Measurements from ENCODE around the gene CLIC5.

CLIC5 gene

DNA sequence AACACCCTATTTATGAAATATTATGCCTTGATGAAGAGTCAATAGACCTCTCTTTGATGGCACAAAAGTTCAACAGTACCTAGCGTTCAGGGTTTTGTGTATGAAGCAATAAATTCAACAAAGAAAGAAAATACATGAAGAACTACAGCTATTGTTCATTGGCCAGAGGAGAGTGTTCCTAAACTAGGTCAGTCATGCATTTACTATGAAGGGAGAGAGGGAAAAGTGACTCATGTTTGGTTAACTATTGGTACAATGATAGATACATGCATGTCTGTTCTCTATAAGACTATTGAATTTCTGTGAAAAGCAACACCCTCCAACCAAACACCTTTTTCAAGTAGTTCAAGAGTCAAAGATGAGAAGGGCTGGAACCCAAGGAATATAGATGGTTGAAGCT is 50.7 kb downstream of the CLIC5 start:
- no peak for DNase-seq (ENCODE audit: low read depth in 2 of 2)

DNA sequence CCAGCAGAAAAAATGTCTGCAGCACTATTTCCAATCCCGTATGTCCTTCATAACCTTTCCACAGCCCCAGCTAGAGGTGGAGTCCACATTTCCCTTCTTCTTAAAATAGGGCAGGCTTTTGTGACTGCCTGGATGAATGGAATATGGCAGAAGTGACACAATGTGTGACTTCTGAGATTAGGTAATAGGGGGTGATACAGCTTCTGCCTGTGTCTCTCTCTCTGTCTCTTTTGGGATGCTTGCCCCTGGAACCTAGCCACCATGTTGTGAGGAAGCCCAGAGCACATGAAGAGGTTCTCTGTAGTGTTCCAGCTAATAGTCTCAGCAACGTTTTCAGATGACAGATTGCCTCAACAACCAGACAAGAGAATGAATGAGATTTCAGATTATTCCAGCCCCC is 51.4 kb downstream of the CLIC5 start:
- DNase-seq (ENCODE audit: low read depth in 2 of 2), result no peak

DNA sequence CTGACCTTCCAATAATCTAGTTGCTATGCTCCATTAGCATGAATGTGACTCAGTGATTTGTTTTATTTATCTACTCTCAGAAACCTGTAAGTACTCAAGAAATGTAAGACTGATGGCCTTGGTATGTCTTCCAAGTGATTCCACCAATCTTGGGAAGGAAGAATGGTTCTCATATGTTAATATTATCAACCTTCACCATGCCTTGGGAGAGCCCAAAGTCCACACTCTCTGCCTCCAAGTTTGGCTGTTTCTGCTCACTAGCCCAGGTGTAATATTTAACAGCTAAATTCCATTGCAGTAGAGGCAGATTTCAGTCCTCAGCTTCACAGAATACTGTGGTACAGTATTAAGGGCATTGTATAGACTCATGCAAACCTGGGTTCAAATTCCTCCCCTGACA is 51.8 kb downstream of the CLIC5 start:
- DNase-seq (ENCODE audit: low read depth in 2 of 2), result no peak

DNA sequence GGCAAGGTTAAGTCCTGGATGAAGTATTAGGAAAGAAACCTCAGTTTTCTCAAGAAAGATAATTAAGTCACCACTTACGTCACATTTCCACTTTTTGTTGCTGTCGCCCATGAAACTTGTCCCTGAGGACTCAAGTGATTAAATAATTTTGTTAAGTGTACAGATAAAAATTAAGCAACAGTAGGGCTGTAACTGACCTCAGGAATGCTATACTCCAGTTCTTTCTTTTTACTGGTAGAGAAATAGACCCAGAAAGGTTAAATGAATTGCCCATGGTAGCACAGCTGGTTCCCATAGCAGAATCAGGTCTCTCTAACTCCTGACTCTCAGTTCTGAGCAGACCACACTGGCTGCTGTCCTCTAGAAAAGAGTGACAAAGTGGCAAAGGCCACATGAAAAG is 54.5 kb downstream of the CLIC5 start:
- DNase-seq (ENCODE audit: low read depth in 2 of 2), result no peak

DNA sequence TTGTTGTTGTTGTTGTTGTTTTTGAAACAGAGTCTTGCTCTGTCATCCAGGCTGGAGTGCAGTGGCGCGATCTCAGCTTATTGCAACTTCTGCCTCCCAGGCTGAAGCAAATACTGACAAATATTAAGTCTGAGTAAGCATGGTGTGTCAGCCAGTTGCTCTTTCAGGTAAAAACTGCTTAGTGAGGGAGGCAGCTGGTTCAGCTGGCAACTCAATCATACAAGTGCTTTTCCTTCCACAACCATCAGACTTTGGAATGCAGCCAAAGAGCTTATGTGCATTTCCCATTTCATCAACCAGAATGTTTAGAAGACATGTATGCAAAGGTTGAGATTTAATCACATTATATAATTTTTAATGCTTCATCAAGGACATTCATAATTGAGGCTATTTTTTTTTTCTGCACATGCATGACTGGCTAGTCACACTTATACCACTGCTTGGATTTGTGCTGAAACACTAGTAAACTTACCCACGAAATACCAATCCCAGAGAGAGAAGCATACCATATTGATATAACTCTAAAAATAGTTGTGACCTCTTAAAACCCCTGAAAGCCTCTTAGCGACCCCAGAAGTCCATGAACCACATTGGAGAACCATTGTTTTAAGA is 56.0 kb downstream of the CLIC5 start:
- DNase-seq (ENCODE audit: low read depth in 2 of 2), result no peak

DNA sequence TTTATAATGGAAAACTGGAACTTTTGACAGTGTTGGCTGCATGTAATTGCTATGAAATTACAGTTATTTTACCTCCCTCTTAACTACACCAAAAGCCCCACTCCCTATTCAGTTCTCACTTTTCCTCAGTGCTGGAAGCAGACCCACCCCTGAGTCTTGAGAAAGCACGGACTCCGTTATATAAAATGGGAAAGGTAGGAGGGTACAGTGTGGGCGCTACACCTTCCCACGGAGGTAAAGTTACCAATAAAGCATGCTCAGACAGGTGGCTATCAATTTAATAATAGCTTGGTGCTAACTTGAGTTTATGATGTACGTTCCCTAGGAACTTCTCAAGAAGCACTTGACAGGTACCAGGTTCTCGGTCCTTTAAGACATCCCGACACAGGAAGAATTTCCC is 59.0 kb downstream of the CLIC5 start:
- DNase-seq (ENCODE audit: low read depth in 2 of 2), result no peak

DNA sequence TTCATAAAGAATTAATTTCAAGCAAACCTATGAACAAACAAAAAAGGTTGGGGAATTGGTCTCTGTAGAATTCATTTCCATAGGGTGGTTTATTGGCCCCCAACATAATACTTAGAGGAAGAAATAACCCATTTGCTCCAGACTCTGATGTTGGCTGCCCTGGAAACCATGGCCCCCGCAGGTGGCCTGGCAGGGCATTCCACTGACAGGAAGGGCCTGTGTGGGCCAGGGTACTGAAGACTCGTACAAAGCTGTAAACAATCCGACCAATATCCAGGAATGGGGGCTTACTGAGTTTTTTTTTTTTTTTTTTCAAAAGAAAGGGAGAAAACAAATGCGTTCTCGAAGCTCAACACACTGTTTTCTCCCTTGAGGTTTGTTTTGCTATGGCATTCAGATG is 59.5 kb downstream of the CLIC5 start:
- DNase-seq (ENCODE audit: low read depth in 2 of 2), result no peak

DNA sequence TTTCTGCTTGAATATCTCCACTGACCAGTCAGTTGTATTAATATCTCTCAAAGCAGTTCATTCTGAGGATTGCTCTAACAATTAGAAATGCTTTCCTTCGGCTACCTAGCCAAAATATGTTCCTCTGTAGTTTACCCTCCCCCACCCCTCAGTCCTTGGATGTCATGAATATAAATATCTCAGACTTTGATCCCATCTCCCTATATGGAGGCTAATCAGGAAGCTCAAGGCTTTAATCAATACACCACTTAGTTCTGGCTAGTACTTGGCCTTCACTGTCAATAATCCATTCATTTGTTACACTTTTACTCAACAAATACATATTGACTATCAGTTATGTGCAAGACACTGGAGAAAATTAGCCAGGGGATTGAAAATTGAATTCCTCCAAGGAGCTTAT is 60.1 kb downstream of the CLIC5 start:
- no peak for DNase-seq (ENCODE audit: low read depth in 2 of 2)

DNA sequence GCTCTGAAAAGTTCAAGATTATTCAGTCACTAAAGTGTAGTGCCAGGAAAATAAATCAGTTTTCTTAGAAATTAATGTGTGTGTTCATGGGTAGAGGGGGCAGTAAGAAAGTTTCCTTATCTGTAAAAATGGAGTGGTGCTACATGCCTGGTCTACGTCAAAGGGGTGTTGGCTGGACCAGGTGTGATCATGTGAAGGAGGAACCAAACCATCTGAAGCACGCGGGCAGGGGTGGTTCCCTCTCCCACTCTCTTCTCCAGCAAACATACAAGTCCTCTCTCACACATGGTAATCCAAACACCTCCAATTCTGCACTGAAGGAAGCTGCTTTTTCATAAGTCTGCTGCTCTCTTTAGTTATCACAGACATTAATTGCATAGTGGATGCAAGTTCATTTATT is 63.1 kb downstream of the CLIC5 start:
- no peak for DNase-seq (ENCODE audit: low read depth in 2 of 2)

DNA sequence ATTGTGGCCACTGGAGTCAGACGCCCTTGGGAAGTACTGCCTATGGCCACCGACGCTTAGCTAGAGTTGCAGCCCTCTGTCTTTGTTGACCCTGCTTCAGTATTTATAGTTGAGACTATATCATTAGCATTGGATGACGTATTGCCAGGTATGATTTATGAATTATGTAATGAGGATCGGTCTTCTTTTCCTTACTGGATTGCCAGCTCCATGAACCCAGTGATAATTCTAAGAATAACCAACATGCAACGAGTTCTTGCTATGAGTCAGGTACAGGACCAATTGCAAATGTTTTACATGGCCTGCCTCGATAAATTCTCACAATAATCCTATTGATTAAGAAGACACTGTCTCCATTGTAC is 63.5 kb downstream of the CLIC5 start:
- DNase-seq (ENCODE audit: low read depth in 2 of 2), result no peak

DNA sequence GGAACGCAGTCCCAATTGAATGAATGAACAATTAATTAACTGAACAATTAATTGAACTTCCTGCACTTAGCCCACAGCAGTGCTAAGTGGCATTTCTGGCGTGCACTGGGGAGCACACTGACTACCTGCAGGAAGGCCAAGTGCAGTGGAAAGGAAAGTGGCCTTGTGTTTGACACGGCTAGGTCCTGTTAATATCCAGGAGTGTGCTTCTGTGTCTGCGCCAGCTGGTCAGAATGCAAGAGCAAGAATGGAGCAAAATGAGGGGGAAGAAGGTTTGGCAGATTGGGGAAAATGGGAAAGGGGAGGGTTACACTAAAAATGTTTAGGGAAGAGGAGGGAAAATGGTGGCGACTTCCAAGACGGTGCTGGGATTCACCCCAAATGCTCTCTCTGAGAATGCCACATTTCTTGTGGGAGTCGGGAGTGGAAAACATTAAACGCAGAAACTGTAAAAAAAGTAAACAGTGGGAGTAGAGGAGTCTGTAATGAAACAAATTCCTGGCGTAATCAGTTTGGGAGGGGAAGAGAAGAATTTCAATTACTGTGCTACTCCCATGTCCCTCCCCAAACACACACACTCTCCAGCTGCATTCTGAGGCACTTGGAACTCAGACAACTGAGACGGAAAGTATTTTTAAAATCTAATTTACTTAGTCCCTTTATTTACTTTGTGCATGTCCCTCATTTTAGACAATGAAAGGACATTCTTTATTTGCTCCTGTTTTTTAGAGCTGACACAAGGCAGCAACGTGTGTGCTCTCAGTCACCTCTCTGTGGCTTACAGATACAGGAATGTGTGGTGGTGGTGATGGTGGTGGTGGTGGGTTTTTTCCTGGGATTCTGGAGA is 64.1 kb downstream of the CLIC5 start:
- DNase-seq (ENCODE audit: low read depth in 2 of 2), result no peak

DNA sequence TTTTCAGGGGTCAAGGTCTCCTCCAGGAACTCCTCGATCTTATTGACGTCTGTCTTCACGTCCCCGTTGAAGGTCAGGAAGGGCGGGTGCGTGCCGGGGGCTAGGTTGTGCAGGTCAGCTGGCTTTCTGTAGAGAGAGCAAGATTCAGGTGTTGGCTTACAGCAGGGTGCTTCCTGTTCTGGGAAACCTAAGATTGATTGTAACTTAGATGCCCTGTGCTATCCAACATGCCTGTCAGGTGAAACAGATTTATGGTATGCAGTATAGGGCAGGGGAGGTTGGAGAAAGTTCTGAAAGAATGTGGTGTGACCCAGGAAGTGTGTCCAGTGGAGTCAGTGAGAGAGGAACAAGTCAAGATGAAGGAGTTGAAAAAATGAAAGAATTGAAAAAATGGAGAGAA is 66.4 kb downstream of the CLIC5 start:
- DNase-seq (ENCODE audit: low read depth in 2 of 2), result no peak

DNA sequence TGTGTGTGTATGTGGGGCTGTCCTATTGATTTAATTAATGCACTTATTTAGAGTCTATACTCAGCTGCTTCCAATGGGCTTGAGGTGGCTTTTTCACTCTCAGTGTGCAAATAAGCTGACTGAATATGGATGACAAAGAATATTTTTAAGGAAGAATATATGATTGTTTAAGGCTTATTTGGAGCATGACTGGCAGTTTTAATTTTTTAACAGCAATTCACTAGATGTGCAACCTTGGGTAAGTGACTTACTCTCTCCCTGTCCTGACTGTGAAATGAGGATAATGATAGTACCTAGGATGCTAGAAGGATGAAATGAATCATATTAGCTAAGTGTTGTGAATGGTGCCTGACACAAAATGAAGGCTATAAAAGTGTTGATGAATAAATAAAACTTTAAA is 67.9 kb downstream of the CLIC5 start:
- DNase-seq (ENCODE audit: low read depth in 2 of 2), result no peak

DNA sequence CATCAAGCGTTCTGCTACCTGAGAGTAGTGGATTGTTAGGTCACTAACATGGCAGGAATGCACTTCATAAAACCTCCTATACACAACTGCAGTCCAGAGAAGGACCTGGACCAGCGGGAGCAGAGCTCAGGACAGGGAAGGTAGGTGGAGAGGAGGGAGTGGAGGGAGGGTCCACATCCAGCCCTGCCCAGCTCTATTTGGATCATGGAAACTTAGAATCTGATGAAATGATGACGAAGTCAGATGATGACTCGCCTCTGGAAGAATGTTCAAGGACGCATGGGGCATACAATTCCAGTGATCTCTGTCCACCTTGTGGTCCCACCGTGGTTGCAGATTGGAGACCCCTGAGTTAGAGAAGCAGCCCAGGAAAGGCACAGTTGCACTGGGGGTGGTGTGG is 68.8 kb downstream of the CLIC5 start:
- DNase-seq (ENCODE audit: low read depth in 2 of 2), result no peak

DNA sequence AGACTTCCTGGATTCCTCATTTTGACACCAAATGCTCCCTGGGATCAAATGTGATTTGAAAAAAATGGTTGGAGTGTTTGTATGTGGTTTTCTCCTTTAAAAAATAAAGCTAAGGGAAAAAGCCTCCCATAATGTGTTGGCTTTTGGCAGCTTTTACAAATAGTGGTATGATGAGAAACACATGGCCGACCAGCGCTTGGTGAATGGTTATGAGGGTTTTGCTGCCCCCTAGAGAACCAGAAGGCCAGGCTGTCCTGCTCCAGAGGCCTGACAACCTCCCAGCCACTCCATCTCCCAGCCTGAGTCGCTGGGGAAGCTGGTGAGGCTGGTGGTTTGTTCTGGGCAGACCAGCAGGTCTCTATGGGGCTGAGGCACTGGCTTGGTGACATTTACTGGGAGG is 69.3 kb downstream of the CLIC5 start:
- DNase-seq (ENCODE audit: low read depth in 2 of 2), result no peak

DNA sequence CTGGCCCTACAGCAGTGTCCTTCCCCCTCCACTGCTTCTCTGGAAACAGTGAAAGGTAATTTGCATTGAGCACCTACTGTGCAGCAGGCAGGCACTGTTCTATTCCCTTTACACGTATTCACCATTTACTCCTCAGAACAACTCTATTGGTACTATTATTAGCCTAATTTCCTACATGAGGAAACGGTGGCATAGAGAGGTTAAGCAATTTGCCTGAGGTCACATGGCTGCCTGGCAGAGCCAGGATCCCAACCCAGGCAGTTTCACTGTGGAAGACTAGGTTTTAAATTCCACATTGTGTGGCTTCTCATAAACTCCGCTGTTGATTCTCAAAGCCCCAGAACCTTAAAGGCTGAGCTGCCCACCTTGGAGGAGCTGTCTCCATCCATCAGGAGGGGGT is 72.7 kb downstream of the CLIC5 start:
- no peak for DNase-seq (ENCODE audit: low read depth in 2 of 2)

DNA sequence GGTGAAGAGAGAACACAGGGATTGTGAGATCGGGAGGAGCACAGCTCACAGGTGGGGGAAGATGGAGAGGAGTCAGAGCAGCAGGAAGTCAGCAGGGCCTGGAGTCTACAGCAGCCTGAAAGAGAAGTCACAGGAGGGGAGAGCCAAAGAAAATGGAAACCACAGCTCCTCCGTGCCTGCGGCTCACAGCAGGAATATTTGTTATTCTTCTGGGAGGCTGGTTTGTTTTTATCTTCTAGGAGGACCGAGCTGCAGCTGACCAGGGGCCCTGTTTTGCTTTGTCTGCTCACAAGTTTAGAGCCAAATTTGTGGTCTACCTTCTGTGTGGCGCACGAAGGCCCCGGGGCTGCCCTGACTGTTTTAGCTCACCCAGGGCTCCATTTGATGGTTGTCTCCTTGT is 81.8 kb downstream of the CLIC5 start:
- no peak for DNase-seq (ENCODE audit: low read depth in 2 of 2)

DNA sequence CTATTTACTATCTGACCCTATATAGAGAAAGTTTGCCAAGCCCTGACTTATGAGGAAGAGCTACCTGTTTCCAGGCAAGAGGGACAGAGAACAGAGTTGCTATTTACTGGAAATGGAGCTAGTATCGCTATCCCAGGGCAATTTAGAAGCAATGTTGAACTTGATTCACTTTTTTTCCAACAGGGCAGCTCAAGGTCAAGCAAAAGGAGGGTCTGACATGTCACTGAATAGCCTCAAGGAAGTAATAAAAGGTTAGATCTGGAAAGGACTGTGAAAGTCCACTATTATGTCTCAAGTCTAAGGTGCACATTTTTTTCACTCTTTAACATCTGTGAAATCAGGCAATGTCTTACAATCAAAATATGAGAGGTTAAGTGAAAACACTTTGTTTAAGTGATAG is 84.4 kb downstream of the CLIC5 start:
- no peak for DNase-seq (ENCODE audit: low read depth in 2 of 2)

DNA sequence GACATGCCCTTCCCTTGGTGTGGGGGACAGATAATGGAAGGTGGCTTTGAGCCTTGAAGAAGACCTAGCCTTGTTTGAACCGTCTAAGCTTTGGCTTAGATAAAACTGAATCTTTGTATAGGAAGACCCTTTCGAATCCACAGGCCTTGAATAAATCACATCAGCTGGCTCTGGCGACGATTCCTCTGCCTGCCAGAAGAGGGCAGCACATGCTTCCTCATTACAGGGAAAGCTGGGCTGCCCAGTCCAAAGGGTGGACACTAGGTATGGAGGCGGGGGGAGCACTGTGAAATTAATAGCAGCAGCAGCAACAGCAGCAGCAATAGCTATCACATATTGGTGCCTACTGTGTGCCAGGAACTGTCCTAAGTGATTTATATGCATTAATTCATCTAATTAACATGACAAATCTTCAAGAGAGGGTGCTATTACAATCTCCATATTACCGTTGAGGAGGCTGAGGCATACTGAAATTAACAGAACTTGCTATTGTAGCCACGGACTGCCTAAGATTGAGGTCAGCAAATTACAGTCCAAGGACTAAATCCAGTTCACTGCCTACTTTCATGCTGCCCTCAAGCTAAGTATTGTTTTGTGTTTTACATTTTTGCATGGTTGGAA is 85.1 kb downstream of the CLIC5 start:
- DNase-seq (ENCODE audit: low read depth in 2 of 2), result peak; percentile 40 to 42

DNA sequence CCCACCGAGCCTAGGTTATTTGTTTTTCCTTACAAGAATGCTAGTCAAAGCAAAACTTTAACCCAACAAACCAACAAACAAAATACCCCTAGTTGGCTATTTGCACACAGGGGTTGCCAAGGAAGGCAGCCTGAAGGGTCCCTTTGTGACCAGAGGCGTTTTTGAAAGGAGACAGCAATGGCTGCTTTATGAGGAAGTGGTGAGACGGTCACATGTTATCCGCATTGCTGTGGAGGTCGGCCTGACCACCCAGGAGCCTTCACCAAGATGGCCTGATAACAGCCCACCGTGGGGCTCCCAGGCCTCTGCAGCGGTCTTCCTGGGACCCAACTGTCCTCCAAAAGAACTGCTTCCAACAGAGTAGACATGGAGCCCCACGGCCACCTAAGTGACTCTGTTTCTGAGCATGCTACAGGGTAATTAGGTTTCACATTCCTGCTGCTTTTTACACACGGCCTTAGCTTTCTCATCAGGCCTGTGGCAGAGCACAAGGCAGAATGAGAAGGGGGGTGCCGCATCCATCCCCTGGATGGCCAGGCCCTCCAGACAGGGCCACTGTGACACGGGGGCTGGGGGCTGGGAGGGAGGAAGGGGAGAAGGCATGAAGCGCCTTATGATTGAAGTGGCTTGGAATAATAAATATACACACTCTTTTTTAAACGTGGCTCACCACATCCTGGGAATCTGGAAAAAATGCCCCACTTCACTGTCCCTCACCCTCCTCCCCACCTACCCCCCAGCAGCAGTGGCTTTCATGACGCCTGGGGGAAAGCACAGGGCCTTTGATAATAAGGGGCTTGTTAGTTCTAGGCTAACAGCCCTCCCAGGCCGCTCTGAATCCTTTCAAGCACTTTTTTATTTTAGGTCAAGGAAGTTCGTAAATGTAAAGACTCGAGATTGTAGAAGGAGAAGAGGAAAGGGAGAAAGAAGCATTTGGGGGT is 86.0 kb downstream of the CLIC5 start:
- no peak for DNase-seq (ENCODE audit: low read depth in 2 of 2)

DNA sequence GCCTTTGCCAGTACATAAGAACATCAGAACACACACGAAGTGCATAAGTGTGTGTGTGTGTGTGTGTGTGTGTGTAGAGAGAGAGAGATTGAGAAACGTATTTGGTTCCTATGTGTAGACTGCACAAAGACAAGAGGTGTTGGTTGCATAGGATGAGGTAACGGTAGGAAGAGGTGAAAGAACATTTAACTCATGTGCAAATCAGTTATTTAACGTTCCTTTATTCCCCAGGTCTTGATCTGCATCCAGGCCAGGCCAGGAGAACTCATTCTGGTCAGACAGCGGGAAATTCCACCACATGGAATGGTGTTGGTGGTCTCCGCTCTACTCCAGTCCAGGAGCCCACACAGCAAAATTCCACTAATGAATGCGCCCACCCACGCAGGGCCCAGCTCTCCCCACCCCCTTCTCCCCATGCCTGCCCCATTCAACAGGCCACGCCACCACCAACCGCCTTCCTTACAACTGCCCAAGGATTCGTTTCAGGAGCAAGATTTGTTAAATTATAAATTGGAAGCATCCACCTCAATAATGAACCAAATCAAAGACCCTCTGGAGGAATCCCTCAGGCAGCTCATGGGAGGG is 86.8 kb downstream of the CLIC5 start:
- no peak for DNase-seq (ENCODE audit: low read depth in 2 of 2)

Measured in stimulated activated CD4-positive, alpha-beta T cell treated with anti-CD3 and anti-CD28 coated beads, Interleukin-1b, Interleukin-23, amount 100 ng/mL, for 4 hours (primary cell).